CD4-positive, alpha-beta T cell treated with Interleukin-17A for 1 hour (primary cell): ENCODE measurements around the gene MASTL.

ENCODE experiments used
- DNase-seq: peaks from one replicate; pipeline ENCODE4 v3.0.0-alpha.2; 2020

The MASTL gene

GRCh38 chr10:27155066-27155754, at the start of gene MASTL:
Gene MASTL (plus strand): TSS chr10:27155352. CDS start chr10:27155427, 75 bp downstream.
- DNase-seq, result peak; percentile 97

GRCh38 chr10:27108165-27108564, 47.0 kb upstream of the MASTL start:
- DNase-seq, result no peak

GRCh38 chr10:27134371-27134770, 20.8 kb upstream of the MASTL start:
- no peak for DNase-seq

- DNase-seq, result no peak
These were observed 16.9 kb upstream of the MASTL start for GRCh38 chr10:27138277-27138676.

- no peak for DNase-seq
These were observed 11.5 kb upstream of the MASTL start for GRCh38 chr10:27143686-27144085.

GRCh38 chr10:27145937-27146336, 9.2 kb upstream of the MASTL start:
- DNase-seq, result peak; percentile 21

- DNase-seq, result no peak
These were observed 7.5 kb upstream of the MASTL start for GRCh38 chr10:27147701-27148100.

GRCh38 chr10:27150261-27150660, 4.9 kb upstream of the MASTL start:
- peak; percentile 18 for DNase-seq

GRCh38 chr10:27152687-27153086, 2.5 kb upstream of the MASTL start:
- DNase-seq, result no peak

- DNase-seq, result no peak
These were observed 1.8 kb upstream of the MASTL start for GRCh38 chr10:27153329-27153728.

GRCh38 chr10:27153845-27154193, 1.3 kb upstream of the MASTL start:
- DNase-seq, result no peak

- peak; percentile 23 for DNase-seq
These were observed 1.4 kb downstream of the MASTL start for GRCh38 chr10:27156566-27156965.

- no peak for DNase-seq
These were observed 2.0 kb downstream of the MASTL start for GRCh38 chr10:27157150-27157549.

- DNase-seq, result no peak
These were observed 3.3 kb downstream of the MASTL start for GRCh38 chr10:27158421-27158820.

GRCh38 chr10:27169849-27170248, 14.7 kb downstream of the MASTL start:
- DNase-seq, result no peak

GRCh38 chr10:27188259-27188658, 33.1 kb downstream of the MASTL start:
- no peak for DNase-seq

- DNase-seq, result no peak
These were observed 33.7 kb downstream of the MASTL start for GRCh38 chr10:27188897-27189296.

GRCh38 chr10:27190508-27190907, 35.4 kb downstream of the MASTL start:
- no peak for DNase-seq

- DNase-seq, result no peak
These were observed 37.1 kb downstream of the MASTL start for GRCh38 chr10:27192284-27192683.

GRCh38 chr10:27197980-27198620, 42.9 kb downstream of the MASTL start:
- no peak for DNase-seq

- no peak for DNase-seq
These were observed 48.7 kb downstream of the MASTL start for GRCh38 chr10:27203806-27204205.

- DNase-seq, result no peak
These were observed 52.2 kb downstream of the MASTL start for GRCh38 chr10:27207350-27207749.

- DNase-seq, result peak; percentile 68
These were observed 68.8 kb downstream of the MASTL start for GRCh38 chr10:27223964-27224363.

GRCh38 chr10:27225011-27225590, 69.9 kb downstream of the MASTL start:
- peak; percentile 58 for DNase-seq
